Cardiac muscle cell (in vitro differentiated cells and primary cell): ENCODE results near the gene REEP1. TPM values are rescaled to one million over a fixed set of nuclear protein-coding genes. Genes with fewer than 3 reads are reported as not detected.

ENCODE experiments used
- DNase-seq, 2 donors: peaks; one replicate each; pipeline versions ENCODE4 v3.0.0 to v3.0.0-alpha.2; 2010 to 2017; ENCODE audit warnings: low read depth in 1 of 2, low spot score in 1 of 2
- H3K27ac ChIP-seq: fragments of 200-600 bp; sonication (generic); 2 replicates; pipeline ENCODE4 v1.5.1; 2016
- H3K27me3 ChIP-seq: fragments of 200-600 bp; sonication (generic); 2 replicates; pipeline ENCODE4 v1.6.0; 2016; ENCODE audit warnings: control low read depth
- H3K36me3 ChIP-seq: fragments of 200-600 bp; sonication (generic); 2 replicates; pipeline ENCODE4 v1.5.1; 2016; ENCODE audit warnings: control low read depth
- H3K4me1 ChIP-seq: fragments of 200-600 bp; sonication (generic); 2 replicates; pipeline ENCODE4 v1.8.1; 2017; ENCODE audit warnings: low read depth, mild to moderate bottlenecking, mixed run types
- H3K4me3 ChIP-seq: fragments of 200-600 bp; sonication (generic); 2 replicates; pipeline ENCODE4 v1.5.1; 2016; ENCODE audit warnings: mild to moderate bottlenecking
- H3K9me3 ChIP-seq: fragments of 200-600 bp; sonication (generic); 2 replicates; pipeline ENCODE4 v1.5.1; 2017; ENCODE audit warnings: low read depth, mild to moderate bottlenecking, control low read depth
- CTCF ChIP-seq: IDR thresholded peaks from 2 replicates; pipeline ENCODE4 v1.5.1; 2012; ENCODE audit warnings: low read depth, mild to moderate bottlenecking, low read length
- polyA plus RNA-seq: library from polyadenylated mRNA; unstranded; fragments of >200 nt; fragmentation: Nextera tagmentation; extraction: Ambion mirVana; gene quantifications from 2 replicates; pipeline ENCODE4 v1.2.1, GENCODE V29; 2016
- total RNA-seq: library from RNA; depleted of rRNA; stranded (reverse); fragments of >200 nt; gene quantifications from 2 replicates; pipeline ENCODE4 v1.2.3, GENCODE V29; 2016

Gene REEP1
- total and polyA plus RNA-seq, 2 experiments from 2014 or later = 14.6 to 19.3 TPM

GRCh38 chr2:86211796-86212188, 125.6 kb downstream of the REEP1 start:
- Histone ChIP-seq H3K27me3 (no peaks in the 10 kb centered on the region), H3K27ac (no peak overlapping the region), H3K9me3 (no peaks in the 10 kb centered on the region), H3K4me3 (no peak overlapping the region), H3K4me1 (peaks cover 3% of the 10 kb centered on the region), H3K36me3 (peaks cover 58% of the 10 kb centered on the region)
- no peak for TF ChIP-seq CTCF
- DNase-seq = no peak

- TF ChIP-seq CTCF = no peak
- no peak for DNase-seq
- no peaks in the 10 kb centered on the region for H3K9me3 ChIP-seq
- no peaks in the 10 kb centered on the region for H3K27me3 ChIP-seq
- no peak overlapping the region for H3K4me3 ChIP-seq
- no peak overlapping the region for H3K27ac ChIP-seq
- H3K4me1 ChIP-seq = peaks cover 3% of the 10 kb centered on the region
- peaks cover 64% of the 10 kb centered on the region for H3K36me3 ChIP-seq
Observed at GRCh38 chr2:86211033-86211795, 126.2 kb downstream of the REEP1 start.

GRCh38 chr2:86204458-86204857, 133.0 kb downstream of the REEP1 start:
- TF ChIP-seq CTCF = no peak
- Histone ChIP-seq H3K9me3 (no peaks in the 10 kb centered on the region), H3K36me3 (peaks cover 30% of the 10 kb centered on the region), H3K27me3 (no peaks in the 10 kb centered on the region), H3K27ac (no peak overlapping the region), H3K4me3 (no peak overlapping the region), H3K4me1 (no peaks in the 10 kb centered on the region)
- DNase-seq = no peak

GRCh38 chr2:86203614-86204013, 133.8 kb downstream of the REEP1 start:
- H3K4me1 ChIP-seq = no peaks in the 10 kb centered on the region
- no peaks in the 10 kb centered on the region for H3K27me3 ChIP-seq
- no peak for TF ChIP-seq CTCF
- H3K4me3 ChIP-seq = no peak overlapping the region
- H3K9me3 ChIP-seq = no peaks in the 10 kb centered on the region
- H3K36me3 ChIP-seq = peaks cover 23% of the 10 kb centered on the region
- no peak overlapping the region for H3K27ac ChIP-seq
- DNase-seq = no peak

GRCh38 chr2:86202702-86203101, 134.7 kb downstream of the REEP1 start:
- Histone ChIP-seq H3K4me3 (no peak overlapping the region), H3K36me3 (peaks cover 15% of the 10 kb centered on the region), H3K4me1 (no peaks in the 10 kb centered on the region), H3K9me3 (no peaks in the 10 kb centered on the region), H3K27me3 (no peaks in the 10 kb centered on the region), H3K27ac (no peak overlapping the region)
- DNase-seq = no peak
- TF ChIP-seq CTCF = no peak
